Fibroblast of pulmonary artery (primary cell): Measurements from ENCODE around the gene TSNAX.
A peak's percentile ranks its signal among the peaks of the same experiment; 100 is the strongest.

Source experiments
- DNase-seq: peaks from one replicate; pipeline ENCODE4 v3.0.0-alpha.2; 2010; ENCODE audit warnings: low read depth
- H3K4me3 ChIP-seq: replicated peaks from 2 replicates; pipeline ENCODE4 v1.5.1; 2011; ENCODE audit warnings: low read depth, mild to moderate bottlenecking, control low read depth, low read length, moderate library complexity
- TF ChIP-seq, protein P1 (sequence below): IDR thresholded peaks from 2 replicates; pipeline ENCODE4 v1.5.1; 2011; ENCODE audit warnings: mild to moderate bottlenecking, control low read depth, low read length, inconsistent platforms; ENCODE audit errors: missing control alignments

The TSNAX gene

DNA sequence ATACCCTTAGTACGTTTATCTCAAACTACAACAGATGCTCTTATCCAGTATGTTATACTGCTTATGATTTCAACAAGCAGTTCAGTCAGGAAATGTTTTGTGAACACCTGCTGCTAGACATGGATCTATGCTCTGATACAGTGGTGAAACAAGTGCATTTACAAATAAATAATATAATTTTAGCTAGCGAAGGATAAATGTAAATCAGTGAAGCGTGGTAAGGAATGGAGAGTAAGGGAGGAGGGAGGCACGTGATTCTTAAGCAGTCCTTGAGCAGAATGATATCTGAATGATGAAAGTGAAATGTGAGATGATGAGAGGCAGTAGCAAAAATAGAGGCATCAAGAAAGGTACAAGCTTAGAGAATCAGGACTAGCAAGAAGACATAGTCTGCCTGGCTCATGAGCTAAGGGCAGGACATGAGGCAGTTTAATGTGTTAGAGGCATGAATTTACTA is 6.3 kb downstream of the TSNAX start:
- no peak for DNase-seq
- H3K4me3 ChIP-seq: no peak overlapping the region
- TF ChIP-seq, protein P1, sequence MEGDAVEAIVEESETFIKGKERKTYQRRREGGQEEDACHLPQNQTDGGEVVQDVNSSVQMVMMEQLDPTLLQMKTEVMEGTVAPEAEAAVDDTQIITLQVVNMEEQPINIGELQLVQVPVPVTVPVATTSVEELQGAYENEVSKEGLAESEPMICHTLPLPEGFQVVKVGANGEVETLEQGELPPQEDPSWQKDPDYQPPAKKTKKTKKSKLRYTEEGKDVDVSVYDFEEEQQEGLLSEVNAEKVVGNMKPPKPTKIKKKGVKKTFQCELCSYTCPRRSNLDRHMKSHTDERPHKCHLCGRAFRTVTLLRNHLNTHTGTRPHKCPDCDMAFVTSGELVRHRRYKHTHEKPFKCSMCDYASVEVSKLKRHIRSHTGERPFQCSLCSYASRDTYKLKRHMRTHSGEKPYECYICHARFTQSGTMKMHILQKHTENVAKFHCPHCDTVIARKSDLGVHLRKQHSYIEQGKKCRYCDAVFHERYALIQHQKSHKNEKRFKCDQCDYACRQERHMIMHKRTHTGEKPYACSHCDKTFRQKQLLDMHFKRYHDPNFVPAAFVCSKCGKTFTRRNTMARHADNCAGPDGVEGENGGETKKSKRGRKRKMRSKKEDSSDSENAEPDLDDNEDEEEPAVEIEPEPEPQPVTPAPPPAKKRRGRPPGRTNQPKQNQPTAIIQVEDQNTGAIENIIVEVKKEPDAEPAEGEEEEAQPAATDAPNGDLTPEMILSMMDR: no peak

- no peak overlapping the region for H3K4me3 ChIP-seq
- no peak for DNase-seq
- TF ChIP-seq, protein P1: no peak
Measured at GRCh38 chr1:231536099-231536498, 7.6 kb downstream of the TSNAX start.

DNA sequence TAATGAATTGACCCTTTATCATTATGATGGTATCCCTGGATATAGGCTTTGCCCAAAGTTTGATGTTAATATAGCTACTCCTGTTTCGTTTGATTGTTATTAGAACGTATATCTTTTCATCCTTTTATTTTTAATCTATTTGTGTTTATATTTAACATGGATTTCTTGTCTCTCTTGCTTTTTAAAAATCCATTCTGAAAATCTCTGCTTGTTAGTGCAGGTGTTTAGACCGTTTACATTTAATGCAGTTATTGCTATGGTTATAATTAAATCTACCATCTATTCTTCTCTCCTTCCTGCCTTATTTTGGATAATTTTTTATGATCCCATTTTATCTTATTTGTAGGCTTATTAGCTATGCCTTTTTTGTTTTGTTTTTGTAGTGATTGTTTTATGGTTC is 12.4 kb downstream of the TSNAX start:
- no peak for DNase-seq
- H3K4me3 ChIP-seq: no peak overlapping the region
- TF ChIP-seq, protein P1: no peak

- peak; percentile 18 for DNase-seq
- TF ChIP-seq, protein P1: no peak
- H3K4me3 ChIP-seq: no peak overlapping the region
Measured at GRCh38 chr1:231541842-231542241, 13.4 kb downstream of the TSNAX start.

- peak; percentile 45 for DNase-seq
Measured at GRCh38 chr1:231544943-231545592, 16.6 kb downstream of the TSNAX start.

GRCh38 chr1:231546693-231547092 is 18.2 kb downstream of the TSNAX start:
- DNase-seq: no peak
- H3K4me3 ChIP-seq: no peak overlapping the region
- TF ChIP-seq, protein P1: no peak

More at GRCh38 chr1:231544943-231545592, 16.6 kb downstream of the TSNAX start:
- TF ChIP-seq, protein P1: no peak
- H3K4me3 ChIP-seq: no peak overlapping the region
